Nephron progenitor cell (in vitro differentiated cells): ENCODE data around the gene LYSMD1.
"Not testable (repeated sequence)": the region's sequence is repeated elsewhere in the genome, so short reads cannot be mapped to it uniquely, and the experiment has no call there.

Experiments
- DNase-seq: peaks from one replicate; pipeline ENCODE4 v3.0.0; 2021
- H3K27ac Mint-ChIP-seq: 2 replicates; pipeline ENCODE4 v1.8.0; 2021; ENCODE audit warnings: mild to moderate bottlenecking, moderate library complexity, mixed read lengths
- H3K27me3 Mint-ChIP-seq: 2 replicates; pipeline ENCODE4 v1.8.0; 2021; ENCODE audit warnings: mild to moderate bottlenecking, low read depth, mixed read lengths; ENCODE audit not compliant: poor library complexity
- H3K36me3 Mint-ChIP-seq: 2 replicates; pipeline ENCODE4 v1.8.0; 2021; ENCODE audit warnings: low read depth, mixed read lengths
- H3K4me1 Mint-ChIP-seq: 2 replicates; pipeline ENCODE4 v1.8.0; 2021; ENCODE audit warnings: mixed read lengths
- H3K4me3 Mint-ChIP-seq: 2 replicates; pipeline ENCODE4 v1.8.0; 2021; ENCODE audit warnings: mild to moderate bottlenecking, moderate library complexity, mixed read lengths
- H3K9me3 Mint-ChIP-seq: 2 replicates; pipeline ENCODE4 v1.8.0; 2021; ENCODE audit warnings: mild to moderate bottlenecking, moderate library complexity, mixed read lengths
- CTCF ChIP-seq: fragments of 200-600 bp; sonication (generic); IDR thresholded peaks from 2 replicates; pipeline ENCODE4 v1.5.0; 2021; ENCODE audit warnings: antibody characterized with exemption

LYSMD1 gene

GRCh38 chr1:151192047-151192446 is 26.3 kb upstream of the LYSMD1 start:
- H3K27ac Mint-ChIP-seq: no peak overlapping the region
- no peaks in the 10 kb centered on the region for H3K36me3 Mint-ChIP-seq
- H3K27me3 Mint-ChIP-seq: peaks cover 24% of the 10 kb centered on the region
- DNase-seq: no peak
- H3K4me3 Mint-ChIP-seq: no peak overlapping the region
- TF ChIP-seq CTCF: no peak
- no peaks in the 10 kb centered on the region for H3K9me3 Mint-ChIP-seq
- H3K4me1 Mint-ChIP-seq: peaks cover 27% of the 10 kb centered on the region

DNA sequence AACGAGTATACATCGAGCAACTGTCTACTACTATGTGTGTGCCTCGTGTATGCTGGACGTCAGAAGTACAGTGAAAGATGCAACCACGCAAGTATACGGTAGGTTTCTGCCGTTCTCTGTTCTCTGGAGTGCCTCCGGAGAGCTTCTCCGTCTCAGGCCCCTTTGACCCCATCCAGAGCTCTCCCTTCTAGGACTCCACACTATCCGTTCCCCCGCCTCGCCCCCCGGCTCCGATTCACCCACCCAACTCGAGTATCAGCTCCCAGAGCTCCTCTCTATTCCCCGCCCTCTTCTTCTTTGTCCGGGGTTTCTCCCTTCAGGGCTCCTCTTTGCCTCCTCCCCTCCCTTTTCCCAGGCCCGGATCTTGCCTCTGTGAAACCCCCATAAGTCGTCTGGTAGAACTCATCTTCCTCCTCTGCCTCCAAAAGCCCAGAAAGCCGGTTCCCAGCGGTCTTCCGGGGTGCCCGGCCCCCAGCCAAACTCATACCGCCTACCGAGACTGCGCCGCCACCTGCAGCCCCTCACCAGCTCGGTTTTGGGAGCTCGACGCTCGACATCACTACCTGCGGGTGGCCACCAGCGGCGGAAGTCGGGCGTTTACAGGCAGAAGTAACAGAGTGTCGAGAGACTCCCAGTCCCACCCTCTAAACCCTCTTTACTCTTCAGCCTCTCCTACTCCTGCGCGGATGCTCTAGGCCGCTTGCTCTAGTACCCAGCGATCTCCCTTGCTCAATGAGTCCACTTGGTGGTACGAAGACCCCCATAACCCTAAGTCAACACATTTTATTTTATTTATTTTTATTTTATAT is 24.1 kb upstream of the LYSMD1 start, which contains the start of gene VPS72:
VPS72 (minus strand) TSS at position 561 of the 809 bp plus-strand sequence; CDS start at position 485, 76 bp downstream.
- Mint-ChIP-seq H3K4me1 (peaks cover 22% of the 10 kb centered on the region), H3K36me3 (peaks cover 13% of the 10 kb centered on the region), H3K27me3 (peaks cover 24% of the 10 kb centered on the region), H3K4me3 (peak within 1 kb of the TSS; percentile 96), H3K9me3 (no peaks in the 10 kb centered on the region), H3K27ac (peak within 1 kb of the TSS; percentile 98)
- peak; percentile 84 for DNase-seq
- TF ChIP-seq CTCF: no peak

GRCh38 chr1:151188667-151189066 is 23.0 kb upstream of the LYSMD1 start:
- peaks cover 13% of the 10 kb centered on the region for H3K27me3 Mint-ChIP-seq

DNA sequence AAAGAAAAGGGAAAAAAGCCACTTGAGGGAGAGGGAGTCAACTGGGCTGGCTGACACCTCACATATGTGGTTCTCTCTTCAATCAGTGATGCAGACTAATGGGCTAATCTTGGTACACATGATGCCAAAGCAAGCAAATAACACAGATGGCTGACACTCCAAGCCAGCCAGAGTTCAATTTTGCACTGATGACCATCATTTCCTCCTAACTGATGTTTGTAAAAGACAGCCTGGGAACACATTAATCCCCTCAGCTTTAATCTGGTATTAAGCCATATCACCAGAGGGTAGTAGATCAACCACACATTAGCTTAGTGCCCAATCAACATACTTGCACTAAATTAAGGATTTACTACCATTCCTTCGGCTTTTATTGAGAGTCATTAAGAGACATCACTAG is 21.5 kb upstream of the LYSMD1 start:
- Mint-ChIP-seq H3K9me3 (no peaks in the 10 kb centered on the region), H3K27ac (no peak overlapping the region), H3K4me3 (no peak overlapping the region), H3K4me1 (peaks cover 22% of the 10 kb centered on the region), H3K36me3 (peaks cover 38% of the 10 kb centered on the region), H3K27me3 (no peaks in the 10 kb centered on the region)
- TF ChIP-seq CTCF: no peak
- DNase-seq: no peak

More at GRCh38 chr1:151188667-151189066, 23.0 kb upstream of the LYSMD1 start:
- DNase-seq, H3K9me3 Mint-ChIP-seq: not testable (repeated sequence)
- Mint-ChIP-seq H3K4me1 (peaks cover 22% of the 10 kb centered on the region), H3K27ac (peak overlapping the region; percentile 75), H3K4me3 (peak overlapping the region; percentile 96), H3K36me3 (peaks cover 25% of the 10 kb centered on the region)

DNA sequence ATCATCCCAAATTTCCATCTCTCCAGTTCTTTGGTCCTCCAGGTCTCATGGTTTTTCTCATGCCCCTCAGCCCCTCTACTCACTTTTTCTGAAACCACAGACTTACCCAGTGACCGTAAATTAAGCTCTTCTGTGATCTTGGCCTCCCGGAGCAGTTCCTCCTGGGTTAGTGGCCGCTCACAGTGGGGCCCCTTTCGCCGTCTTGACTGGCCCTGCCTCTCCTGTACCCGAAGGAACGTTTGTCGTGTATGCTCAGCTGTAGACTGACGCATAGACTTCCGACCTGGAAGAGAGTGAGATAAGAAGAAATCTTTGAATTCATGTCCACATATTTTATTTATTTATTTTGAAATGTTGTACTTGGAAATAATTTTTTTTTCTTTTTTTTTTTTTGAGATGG is 18.5 kb upstream of the LYSMD1 start:
- Mint-ChIP-seq H3K27me3 (no peaks in the 10 kb centered on the region), H3K4me1 (peaks cover 17% of the 10 kb centered on the region), H3K9me3 (no peaks in the 10 kb centered on the region), H3K4me3 (no peak overlapping the region), H3K27ac (no peak overlapping the region), H3K36me3 (peaks cover 63% of the 10 kb centered on the region)
- no peak for DNase-seq
- no peak for TF ChIP-seq CTCF

DNA sequence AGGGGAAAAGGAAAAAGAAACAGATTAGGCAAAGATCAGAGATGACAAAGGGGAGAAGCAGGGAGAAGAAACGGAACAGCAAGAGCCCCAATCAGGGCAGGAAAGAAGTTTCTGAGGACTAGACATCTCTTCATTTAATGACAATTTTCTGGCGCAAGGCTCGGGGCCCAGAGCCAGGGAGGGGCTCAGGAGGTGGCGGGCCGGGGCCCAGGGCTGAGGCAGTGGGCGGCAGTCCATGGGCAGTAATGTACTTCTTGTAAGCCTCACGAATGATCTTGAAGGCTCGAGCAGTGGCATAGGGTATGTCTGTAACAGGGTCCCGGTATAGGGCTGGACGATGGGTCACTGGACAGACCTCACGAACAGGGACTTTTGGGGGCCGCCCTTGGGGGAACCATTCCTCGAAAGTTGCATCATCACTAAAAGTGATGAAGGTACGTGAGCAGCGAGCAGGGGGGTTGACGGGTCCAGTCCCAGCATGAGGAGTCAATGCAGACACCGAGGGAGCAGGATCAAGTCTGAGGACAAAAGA is 10.9 kb upstream of the LYSMD1 start:
- Mint-ChIP-seq H3K27ac (peak overlapping the region; percentile 85), H3K36me3 (peaks cover 67% of the 10 kb centered on the region)

More for the DNA sequence above, 10.9 kb upstream of the LYSMD1 start:
- no peak overlapping the region for H3K4me3 Mint-ChIP-seq
- H3K27me3 Mint-ChIP-seq: peaks cover 3% of the 10 kb centered on the region
- DNase-seq: no peak
- no peak for TF ChIP-seq CTCF
- no peaks in the 10 kb centered on the region for H3K9me3 Mint-ChIP-seq
- H3K4me1 Mint-ChIP-seq: no peaks in the 10 kb centered on the region
